WTC11 (cell line): ENCODE results near the gene CDNF. TPM values are rescaled to one million over a fixed set of nuclear protein-coding genes. Genes with fewer than 3 reads are reported as not detected.

Experiments
- ATAC-seq: fragments of 200-7000 bp; cut with Tn5 transposase; 2 replicates; pipeline ENCODE4 v1.10.0; 2021; ENCODE audit warnings: mild to moderate bottlenecking, moderate library complexity
- CTCF ChIA-PET: fragments of 300-600 bp; sonication (Branson Sonifier 250); formaldehyde crosslinking; loops from one replicate; lab custom pipeline; 2021; ENCODE audit warnings: antibody characterized with exemption; lab: Charles Lee
- POLR2A ChIA-PET: fragments of 350-600 bp; sonication (Branson Sonifier 250); formaldehyde crosslinking; loops from one replicate; lab custom pipeline; 2021; ENCODE audit warnings: antibody characterized with exemption; lab: Charles Lee
- DNase-seq: peaks from one replicate; pipeline ENCODE4 v3.0.0; 2021; ENCODE audit warnings: low spot score
- H3K27ac Mint-ChIP-seq: 2 replicates; pipeline ENCODE4 v1.8.0; 2021; ENCODE audit warnings: mixed read lengths
- H3K27me3 Mint-ChIP-seq: 2 replicates; pipeline ENCODE4 v1.8.0; 2021; ENCODE audit warnings: low read depth, mild to moderate bottlenecking, moderate library complexity, mixed read lengths
- H3K36me3 Mint-ChIP-seq: 2 replicates; pipeline ENCODE4 v1.8.0; 2021; ENCODE audit warnings: mixed read lengths
- H3K4me1 Mint-ChIP-seq: 2 replicates; pipeline ENCODE4 v1.8.0; 2022; ENCODE audit warnings: mixed read lengths
- H3K4me3 Mint-ChIP-seq: 2 replicates; pipeline ENCODE4 v1.8.0; 2021; ENCODE audit warnings: mild to moderate bottlenecking, moderate library complexity, mixed read lengths
- H3K9me3 Mint-ChIP-seq: 2 replicates; pipeline ENCODE4 v1.8.0; 2021; ENCODE audit warnings: mixed read lengths
- AFF4 ChIP-seq: sonication (generic); formaldehyde crosslinking; IDR thresholded peaks from 2 replicates; pipeline ENCODE4 v1.8.1; 2023; ENCODE audit warnings: mild to moderate bottlenecking, missing genetic modification reagents, borderline replicate concordance
- AR ChIP-seq: fragments of 250-450 bp; sonication (Bioruptor Pico); IDR thresholded peaks from 2 replicates; pipeline ENCODE4 v1.9.0; 2021; ENCODE audit warnings: mild to moderate bottlenecking
- ATF6 ChIP-seq: sonication (generic); formaldehyde crosslinking; IDR thresholded peaks from 2 replicates; pipeline ENCODE4 v1.8.1; 2023; ENCODE audit warnings: mild to moderate bottlenecking, missing genetic modification reagents
- CDX4 ChIP-seq: fragments of 250-450 bp; sonication (Bioruptor Pico); IDR thresholded peaks from 2 replicates; pipeline ENCODE4 v1.9.0; 2021; ENCODE audit warnings: moderate library complexity, mild to moderate bottlenecking, inconsistent platforms, borderline replicate concordance
- CREB1 ChIP-seq: sonication (generic); formaldehyde crosslinking; IDR thresholded peaks from 2 replicates; pipeline ENCODE4 v1.8.0; 2023; ENCODE audit warnings: mild to moderate bottlenecking, missing genetic modification reagents
- ELF4 ChIP-seq: sonication (generic); formaldehyde crosslinking; IDR thresholded peaks from 2 replicates; pipeline ENCODE4 v1.8.1; 2022; ENCODE audit warnings: low read depth, mild to moderate bottlenecking, moderate library complexity, missing genetic modification reagents
- FOXK1 ChIP-seq: sonication (generic); formaldehyde crosslinking; IDR thresholded peaks from 2 replicates; pipeline ENCODE4 v1.8.0; 2022; ENCODE audit warnings: mild to moderate bottlenecking, moderate library complexity, missing genetic modification reagents
- NR2C2 ChIP-seq: sonication (generic); formaldehyde crosslinking; IDR thresholded peaks from 2 replicates; pipeline ENCODE4 v1.8.0; 2022; ENCODE audit warnings: mild to moderate bottlenecking, missing genetic modification reagents
- NR3C1 ChIP-seq: sonication (generic); formaldehyde crosslinking; conservative IDR thresholded peaks from 2 replicates; pipeline ENCODE4 v1.8.1; 2023; ENCODE audit warnings: low read depth, mild to moderate bottlenecking, missing genetic modification reagents
- PRRX2 ChIP-seq: fragments of 250-450 bp; sonication (Bioruptor Pico); IDR thresholded peaks from 2 replicates; pipeline ENCODE4 v1.8.0; 2021; ENCODE audit warnings: mild to moderate bottlenecking
- SMAD3 ChIP-seq: sonication (generic); formaldehyde crosslinking; IDR thresholded peaks from 2 replicates; pipeline ENCODE4 v1.8.0; 2022; ENCODE audit warnings: missing genetic modification reagents, mild to moderate bottlenecking, borderline replicate concordance
- SP1 ChIP-seq: sonication (generic); formaldehyde crosslinking; conservative IDR thresholded peaks from 2 replicates; pipeline ENCODE4 v1.8.1; 2022; ENCODE audit warnings: missing genetic modification reagents
- TCF7 ChIP-seq: sonication (generic); formaldehyde crosslinking; IDR thresholded peaks from 2 replicates; pipeline ENCODE4 v1.8.0; 2022; ENCODE audit warnings: mild to moderate bottlenecking, low read depth, missing genetic modification reagents, moderate library complexity
- ZBTB21 ChIP-seq: sonication (generic); formaldehyde crosslinking; IDR thresholded peaks from 2 replicates; pipeline ENCODE4 v1.8.1; 2023; ENCODE audit warnings: mild to moderate bottlenecking, missing genetic modification reagents, borderline replicate concordance
- ZNF121 ChIP-seq: sonication (generic); formaldehyde crosslinking; IDR thresholded peaks from 2 replicates; pipeline ENCODE4 v1.8.0; 2023; ENCODE audit warnings: missing genetic modification reagents
- ZNF138 ChIP-seq: sonication (generic); formaldehyde crosslinking; conservative IDR thresholded peaks from 2 replicates; pipeline ENCODE4 v1.8.1; 2022; ENCODE audit warnings: mild to moderate bottlenecking, moderate library complexity, missing genetic modification reagents
- ZNF263 ChIP-seq: sonication (generic); formaldehyde crosslinking; IDR thresholded peaks from 2 replicates; pipeline ENCODE4 v1.8.1; 2022; ENCODE audit warnings: low read depth, mild to moderate bottlenecking, moderate library complexity, missing genetic modification reagents
- ZSCAN18 ChIP-seq: fragments of 250-450 bp; sonication (Bioruptor Pico); IDR thresholded peaks from 2 replicates; pipeline ENCODE4 v2.1.2; 2022; ENCODE audit warnings: mild to moderate bottlenecking, moderate library complexity
- total RNA-seq: library from RNA; stranded (reverse); gene quantifications from 3 replicates; pipeline ENCODE4 v1.2.3, GENCODE V29; 2021

Gene CDNF
- total RNA-seq, 1 experiment from 2014 or later, result 1.4 TPM

GRCh38 chr10:14860791-14861190, 23.0 kb upstream of the CDNF start:
- POLR2A ChIA-PET, result no interaction called here
- H3K27me3 Mint-ChIP-seq, result no peaks in the 10 kb centered on the region
- no peak overlapping the region for H3K4me3 Mint-ChIP-seq
- no peaks in the 10 kb centered on the region for H3K9me3 Mint-ChIP-seq
- peaks cover 31% of the 10 kb centered on the region for H3K36me3 Mint-ChIP-seq
- no peaks in the 10 kb centered on the region for H3K4me1 Mint-ChIP-seq
- CTCF ChIA-PET, result no interaction called here
- TF ChIP-seq CDX4 (CRISPR knock-in tag) (no peak), PRRX2 (no peak), SP1 (CRISPR knock-in tag) (no peak), CREB1 (CRISPR knock-in tag) (no peak), ZNF138 (CRISPR knock-in tag) (no peak), SMAD3 (no peak), TCF7 (CRISPR knock-in tag) (no peak)
- TF ChIP-seq, all 79 proteins: peak for 0
- no peak for DNase-seq
- no peak overlapping the region for H3K27ac Mint-ChIP-seq
- ATAC-seq, result no peak

- ATAC-seq (no peak), DNase-seq (no peak)
- TF ChIP-seq ZNF263 (CRISPR knock-in tag) (no peak), ZNF138 (CRISPR knock-in tag) (no peak), NR2C2 (CRISPR knock-in tag) (no peak), NR3C1 (CRISPR knock-in tag) (no peak), FOXK1 (CRISPR knock-in tag) (no peak), AFF4 (CRISPR knock-in tag) (no peak), ATF6 (CRISPR knock-in tag) (no peak), ZSCAN18 (CRISPR knock-in tag) (no peak), ZBTB21 (no peak), AR (CRISPR knock-in tag) (no peak), PRRX2 (no peak), ZNF121 (CRISPR knock-in tag) (no peak), ELF4 (CRISPR knock-in tag) (no peak)
- ChIA-PET CTCF (no interaction called here), POLR2A (no interaction called here)
- no peaks in the 10 kb centered on the region for H3K27me3 Mint-ChIP-seq
- peaks cover 35% of the 10 kb centered on the region for H3K36me3 Mint-ChIP-seq
- no peak overlapping the region for H3K27ac Mint-ChIP-seq
- no peaks in the 10 kb centered on the region for H3K4me1 Mint-ChIP-seq
- H3K9me3 Mint-ChIP-seq, result no peaks in the 10 kb centered on the region
- H3K4me3 Mint-ChIP-seq, result no peak overlapping the region
Measured at GRCh38 chr10:14859775-14860174, 21.9 kb upstream of the CDNF start.
